GM19099 (cell line): ENCODE results near the gene GPRIN1.

Experiments
- POLR2A ChIP-seq: IDR thresholded peaks from 3 replicates; pipeline ENCODE4 v1.6.1; 2011; ENCODE audit warnings: low read depth; ENCODE audit not compliant: insufficient read length; ENCODE audit errors: extremely low read depth

Gene GPRIN1

GRCh38 chr5:176577312-176578176 lies 32.4 kb downstream of the GPRIN1 start:
- no peak for TF ChIP-seq POLR2A

GRCh38 chr5:176575488-176576422 lies 34.2 kb downstream of the GPRIN1 start:
- no peak for TF ChIP-seq POLR2A

- no peak for TF ChIP-seq POLR2A
These were observed 34.9 kb downstream of the GPRIN1 start for GRCh38 chr5:176575066-176575465.

GRCh38 chr5:176574297-176574591 lies 35.7 kb downstream of the GPRIN1 start:
- TF ChIP-seq POLR2A, result no peak

GRCh38 chr5:176573564-176574296 lies 36.2 kb downstream of the GPRIN1 start:
- TF ChIP-seq POLR2A, result no peak

- no peak for TF ChIP-seq POLR2A
These were observed 39.9 kb downstream of the GPRIN1 start for GRCh38 chr5:176570044-176570443.

- TF ChIP-seq POLR2A, result no peak
These were observed 41.3 kb downstream of the GPRIN1 start for GRCh38 chr5:176568657-176569056.

- no peak for TF ChIP-seq POLR2A
These were observed 44.1 kb downstream of the GPRIN1 start for GRCh38 chr5:176565760-176566288.

- no peak for TF ChIP-seq POLR2A
These were observed 46.0 kb downstream of the GPRIN1 start for GRCh38 chr5:176564002-176564401.

GRCh38 chr5:176562189-176562588 lies 47.8 kb downstream of the GPRIN1 start:
- no peak for TF ChIP-seq POLR2A

- no peak for TF ChIP-seq POLR2A
These were observed 48.7 kb downstream of the GPRIN1 start for GRCh38 chr5:176561259-176561658.

- no peak for TF ChIP-seq POLR2A
These were observed 49.6 kb downstream of the GPRIN1 start for GRCh38 chr5:176560364-176560763.

- no peak for TF ChIP-seq POLR2A
These were observed 50.3 kb downstream of the GPRIN1 start for GRCh38 chr5:176559683-176560082.

GRCh38 chr5:176557846-176558245 lies 52.1 kb downstream of the GPRIN1 start:
- TF ChIP-seq POLR2A, result no peak
